Amniotic stem cell (primary cell): ENCODE data around the gene SORBS2.
A peak's percentile ranks its signal among the peaks of the same experiment; 100 is the strongest.

Experiments
- DNase-seq: peaks from one replicate; lab custom pipeline; 2025; lab: John Stamatoyannopoulos, UW

SORBS2 gene

GRCh38 chr4:185589067-185589836 lies 222.7 kb downstream of the SORBS2 start:
- DNase-seq: peak; percentile 56

GRCh38 chr4:185587427-185588161 lies 224.4 kb downstream of the SORBS2 start:
- no peak for DNase-seq

- DNase-seq: no peak
Observed at GRCh38 chr4:185587030-185587426, 225.0 kb downstream of the SORBS2 start.

DNA sequence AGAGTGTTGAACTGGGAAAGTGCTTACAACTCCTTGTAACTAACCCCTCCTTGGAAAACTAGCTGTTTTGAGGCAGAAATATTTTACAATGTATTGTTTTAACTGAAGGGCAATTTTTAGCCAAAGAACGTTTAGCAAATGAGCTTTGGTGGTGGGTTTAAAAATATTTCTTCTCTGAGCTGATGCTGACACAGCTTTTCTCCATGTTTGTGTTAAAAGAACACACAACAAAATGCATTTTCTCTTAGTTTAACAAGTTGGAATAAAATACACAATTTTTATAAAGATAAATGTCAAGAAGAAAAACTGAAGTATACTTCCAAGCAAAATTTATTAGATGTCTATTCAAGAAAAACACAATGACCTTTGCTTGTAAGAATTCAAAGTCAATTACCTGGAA lies 226.8 kb downstream of the SORBS2 start:
- no peak for DNase-seq

DNA sequence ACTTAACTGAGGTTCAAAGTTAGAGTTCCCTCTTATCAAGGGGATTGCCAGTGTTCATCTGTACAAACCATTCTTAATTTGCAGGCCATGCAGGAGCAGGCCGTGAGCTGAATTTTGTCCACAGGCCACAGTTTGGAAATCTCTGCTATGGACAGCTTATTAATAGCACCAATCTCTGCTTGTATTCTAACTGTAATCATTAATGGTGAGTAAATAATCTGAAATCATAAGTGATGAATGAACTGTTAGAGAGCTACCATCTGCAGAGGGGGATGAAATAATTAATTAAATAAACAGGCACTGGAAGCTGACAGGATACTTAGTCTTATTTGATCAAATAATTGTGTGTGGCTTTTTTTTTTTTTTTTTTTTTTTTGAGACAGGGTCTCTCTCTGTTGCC lies 228.2 kb downstream of the SORBS2 start:
- DNase-seq: no peak

- DNase-seq: no peak
Observed at GRCh38 chr4:185582651-185583400, 229.2 kb downstream of the SORBS2 start.

- DNase-seq: no peak
Observed at GRCh38 chr4:185580699-185581098, 231.3 kb downstream of the SORBS2 start.

- DNase-seq: no peak
Observed at GRCh38 chr4:185578284-185578683, 233.7 kb downstream of the SORBS2 start.

DNA sequence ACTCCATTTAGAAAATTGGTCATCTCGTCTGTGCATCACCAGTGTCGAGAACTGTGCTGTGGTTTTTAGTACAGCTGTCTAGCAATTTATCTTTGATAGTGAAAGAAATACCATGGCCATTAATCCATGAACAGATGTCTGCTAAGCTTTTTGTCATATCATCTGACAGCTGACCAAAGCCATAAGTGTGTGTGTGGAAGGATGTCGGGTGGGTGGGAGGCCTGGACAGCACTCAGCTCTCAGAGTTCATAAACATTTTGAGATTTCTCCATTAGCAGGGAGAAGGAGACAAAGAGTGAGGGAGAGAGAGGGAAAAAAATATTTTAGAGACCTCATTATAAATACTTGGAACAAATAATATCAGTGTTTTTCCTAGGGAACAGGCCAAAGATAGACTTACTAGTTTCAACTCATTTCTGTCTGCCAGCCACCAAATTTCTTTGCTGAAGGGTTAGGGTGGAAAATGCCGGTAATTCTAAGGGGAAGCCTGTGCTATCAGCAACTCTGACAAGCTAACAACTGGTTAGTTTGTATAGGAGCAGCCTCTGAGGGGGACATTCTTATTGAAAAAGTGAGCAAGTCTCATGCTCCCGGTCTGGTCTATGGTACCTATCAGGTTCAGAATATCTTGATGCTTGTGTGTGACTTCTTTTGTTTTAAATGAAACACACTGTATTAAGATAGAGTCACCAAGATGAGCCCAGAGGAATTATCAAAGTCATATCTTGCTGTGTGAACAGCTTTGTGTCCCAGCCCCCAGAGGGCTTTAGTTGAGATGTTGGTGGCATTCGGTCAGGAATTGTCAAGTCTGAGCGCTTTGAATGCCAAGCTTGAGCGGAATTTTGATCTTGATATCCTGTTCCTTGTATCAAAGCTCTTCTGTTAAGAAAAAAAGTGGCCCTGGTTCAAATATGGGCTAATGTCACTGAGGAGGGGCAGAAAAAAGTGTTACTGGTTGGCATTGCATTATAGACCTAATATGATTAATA lies 234.7 kb downstream of the SORBS2 start:
- no peak for DNase-seq

- no peak for DNase-seq
Observed at GRCh38 chr4:185576314-185576961, 235.6 kb downstream of the SORBS2 start.

DNA sequence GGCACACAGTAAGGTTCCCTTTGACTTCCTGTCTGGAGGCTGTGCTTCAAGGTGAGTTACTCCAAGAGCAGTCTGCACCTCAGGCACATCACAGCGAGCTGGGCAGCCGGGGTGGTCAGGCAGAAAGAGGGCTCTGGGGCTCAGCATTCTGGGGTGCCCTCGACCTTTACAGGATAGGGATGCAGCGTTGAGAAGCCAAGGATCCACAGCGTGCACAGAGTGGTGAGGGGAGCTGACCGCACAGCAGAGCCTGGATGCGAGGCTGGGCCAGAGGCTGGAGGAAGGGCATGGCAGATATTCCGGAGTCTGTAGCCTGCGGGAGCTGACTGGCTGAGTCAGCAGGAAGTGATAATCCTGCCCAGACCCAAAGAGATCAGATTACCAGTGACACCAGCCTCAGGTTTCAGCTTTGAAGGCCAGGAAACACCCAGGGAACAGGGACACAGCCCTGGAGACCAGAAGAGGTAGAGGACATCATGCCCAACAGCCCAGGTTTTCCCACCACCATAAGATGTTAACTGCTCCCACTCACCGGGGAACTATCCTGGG lies 238.3 kb downstream of the SORBS2 start:
- peak; percentile 33 for DNase-seq

DNA sequence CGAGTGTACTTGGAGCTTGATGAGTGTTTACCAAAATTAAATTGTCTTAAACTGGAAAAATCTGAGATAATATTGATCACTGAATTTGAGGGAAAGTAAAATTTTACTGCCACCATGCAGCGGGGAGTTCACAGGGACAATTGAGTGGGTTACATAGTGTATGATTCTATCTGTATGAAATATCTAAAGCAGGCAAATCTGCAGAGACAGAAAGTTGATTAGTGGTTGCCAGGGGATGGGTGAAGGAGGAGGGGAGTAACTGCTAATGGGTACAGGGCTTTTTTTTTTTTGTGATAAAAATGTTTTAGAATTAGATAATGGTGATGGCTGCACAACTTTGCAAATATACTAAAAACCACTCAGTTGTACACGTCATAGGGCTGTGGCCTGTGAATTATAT lies 241.3 kb downstream of the SORBS2 start:
- DNase-seq: no peak

DNA sequence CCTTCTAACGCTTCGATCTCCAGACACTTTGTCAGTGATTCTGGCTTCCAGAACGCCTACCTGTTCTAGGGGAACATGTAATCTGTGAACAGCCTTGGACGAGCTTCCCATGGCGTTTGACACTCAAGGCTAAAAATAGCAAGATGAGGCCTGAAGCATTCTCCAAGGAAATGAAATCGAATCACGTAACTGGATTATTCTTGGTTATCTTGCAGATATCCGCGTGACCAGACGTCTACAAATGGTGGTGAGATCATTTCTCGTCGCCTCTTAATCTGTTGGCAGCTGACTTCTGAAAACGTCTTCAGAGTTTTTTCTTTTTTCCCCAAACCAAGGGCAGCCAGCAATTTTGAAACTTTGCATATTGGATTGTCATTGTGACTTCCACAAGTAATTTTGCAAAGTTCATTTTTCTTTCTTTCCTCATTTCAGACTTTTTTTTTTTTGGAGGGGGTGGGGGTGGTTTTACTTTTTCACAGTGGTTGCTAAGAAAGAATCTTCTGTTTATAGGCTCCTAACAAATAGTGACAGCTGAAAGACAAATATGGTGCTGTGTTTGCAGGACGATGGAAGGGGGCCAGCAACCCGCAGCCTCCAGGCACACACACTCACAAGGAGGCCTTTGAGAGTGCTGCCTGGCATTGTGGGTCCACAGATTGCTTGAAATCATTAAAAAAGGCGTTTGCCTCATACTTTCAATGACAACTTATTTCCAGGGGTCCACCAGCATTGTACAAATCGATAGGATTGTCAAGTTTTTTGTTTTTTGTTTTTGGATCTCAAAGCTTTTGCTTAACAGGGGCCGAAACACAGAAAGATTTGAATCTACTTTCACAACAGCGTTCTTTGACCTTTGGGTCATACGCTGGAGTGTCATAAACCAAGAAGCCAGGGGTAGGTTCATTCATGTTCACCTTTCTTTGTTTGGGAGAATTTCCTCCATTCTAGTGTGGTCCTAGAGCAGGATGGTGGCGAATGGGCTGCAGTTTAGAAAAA lies 244.3 kb downstream of the SORBS2 start:
- DNase-seq: no peak

DNA sequence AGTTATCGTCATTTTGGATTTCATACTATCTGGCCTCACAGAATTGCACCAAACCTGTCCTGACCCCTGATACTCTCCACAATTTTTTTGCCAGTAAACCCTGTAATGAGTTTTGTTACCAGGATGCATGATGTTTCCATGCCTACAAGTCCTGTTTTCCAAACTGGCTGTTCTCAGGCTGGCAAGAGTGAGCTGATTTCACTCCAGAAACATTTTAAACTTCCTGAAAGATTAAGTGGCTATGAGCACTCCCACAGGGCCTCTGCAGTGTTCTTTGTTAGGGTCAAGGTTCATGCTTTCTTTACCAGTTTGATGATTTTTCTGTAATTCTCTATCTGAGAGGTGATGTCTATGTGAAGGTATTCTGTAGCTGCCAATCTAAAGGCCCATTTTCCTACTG lies 245.0 kb downstream of the SORBS2 start:
- DNase-seq: peak; percentile 19

DNA sequence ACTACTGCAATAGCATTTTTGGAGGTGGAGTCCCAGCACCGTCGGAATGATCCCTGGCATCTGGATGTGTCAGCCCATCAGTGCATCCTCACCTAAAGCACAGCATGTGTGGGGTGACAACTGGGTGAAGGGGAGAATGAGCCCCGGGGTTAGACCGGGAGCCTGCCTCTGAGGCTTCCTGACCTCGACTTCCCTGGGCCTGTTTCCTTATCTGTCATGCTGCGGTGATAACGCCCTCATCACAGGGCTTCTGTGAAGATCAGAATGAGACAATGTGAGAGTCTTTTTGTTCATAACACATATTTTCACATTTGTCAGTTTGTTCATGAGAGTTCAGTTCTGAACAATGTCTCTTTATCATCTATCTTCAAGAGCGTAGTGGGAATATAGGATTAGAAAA lies 245.6 kb downstream of the SORBS2 start:
- no peak for DNase-seq

GRCh38 chr4:185565696-185566095 lies 246.3 kb downstream of the SORBS2 start:
- DNase-seq: no peak

GRCh38 chr4:185564349-185564748 lies 247.6 kb downstream of the SORBS2 start:
- DNase-seq: no peak

DNA sequence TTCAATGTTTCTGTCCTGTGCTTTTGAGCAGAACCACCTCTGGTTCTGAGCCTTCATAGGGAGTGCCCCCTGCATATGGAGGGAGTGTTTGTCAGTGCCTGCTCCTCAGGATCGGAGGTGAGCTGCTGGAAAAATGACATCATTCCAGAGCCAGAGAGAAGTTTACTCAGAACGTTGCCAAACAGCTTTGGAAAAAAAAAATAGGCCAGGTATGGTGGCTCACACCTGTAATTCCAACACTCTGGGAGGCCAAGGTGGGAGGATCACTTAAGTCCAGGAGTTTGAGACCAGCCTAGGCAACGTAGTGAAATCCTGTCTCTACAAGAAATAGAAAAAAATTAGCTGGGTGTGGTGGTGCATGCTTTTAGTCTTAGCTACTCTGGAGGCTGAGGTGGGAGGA lies 249.5 kb downstream of the SORBS2 start:
- DNase-seq: no peak

DNA sequence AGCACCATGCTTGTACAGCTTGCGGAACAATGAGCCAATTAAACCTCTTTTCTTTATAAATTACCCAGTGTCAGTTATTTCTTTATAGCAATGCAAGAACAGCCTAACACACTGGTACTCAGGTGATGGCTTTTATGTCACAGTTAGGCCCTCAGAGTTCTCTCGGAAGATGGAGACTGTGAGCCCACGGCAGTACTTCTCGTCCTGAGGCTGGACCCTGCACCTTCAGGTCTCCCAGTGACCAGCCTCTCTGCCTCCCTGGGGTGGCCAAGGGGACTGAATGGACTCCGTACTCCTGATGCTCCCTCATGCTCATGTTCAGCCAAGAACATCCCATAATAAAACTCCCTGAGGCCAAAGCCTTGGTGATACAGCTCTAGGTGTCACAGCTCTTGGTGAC lies 251.7 kb downstream of the SORBS2 start:
- no peak for DNase-seq

- no peak for DNase-seq
Observed at GRCh38 chr4:185559915-185560281, 252.1 kb downstream of the SORBS2 start.
